ENCODE results near the gene ARHGAP33.
"Not testable (repeated sequence)": the region's sequence is repeated elsewhere in the genome, so short reads cannot be mapped to it uniquely, and the experiment has no call there.

ARHGAP33 gene

GRCh38 chr19:35828692-35829301 is 53.4 kb downstream of the ARHGAP33 start:
- Histone ChIP-seq H3K79me2 (ENCODE audit: insufficient read depth, low read depth) (no peaks in the 10 kb centered on the region), H2AFZ (ENCODE audit: low read depth) (no peak overlapping the region), H3K4me2 (no peak overlapping the region), H3K27ac (no peak overlapping the region), H3K27me3 (ENCODE audit: insufficient read depth, low read depth) (peaks cover 77% of the 10 kb centered on the region), H3K4me1 (ENCODE audit: low read depth, poor library complexity, severe bottlenecking) (no peaks in the 10 kb centered on the region), H3K4me3 (IDR thresholded peaks at IDR 0.05; ENCODE audit: insufficient read depth, low read depth, low read length) (no peak overlapping the region), H3K9ac (no peak overlapping the region), H3K36me3 (ENCODE audit: insufficient read depth) (no peaks in the 10 kb centered on the region), H4K20me1 (ENCODE audit: insufficient read depth) (no peaks in the 10 kb centered on the region)
- no peak for TF ChIP-seq CTCF (conservative IDR thresholded peaks at IDR 0.05; ENCODE audit: low read depth, low read length)

GRCh38 chr19:35830986-35831385 is 55.6 kb downstream of the ARHGAP33 start:
- Histone ChIP-seq H3K4me2 (no peak overlapping the region), H3K79me2 (ENCODE audit: insufficient read depth, low read depth) (no peaks in the 10 kb centered on the region), H3K4me3 (IDR thresholded peaks at IDR 0.05; ENCODE audit: insufficient read depth, low read depth, low read length) (no peak overlapping the region), H4K20me1 (ENCODE audit: insufficient read depth) (no peaks in the 10 kb centered on the region), H3K4me1 (ENCODE audit: low read depth, poor library complexity, severe bottlenecking) (no peaks in the 10 kb centered on the region), H2AFZ (ENCODE audit: low read depth) (no peak overlapping the region), H3K27ac (no peak overlapping the region), H3K27me3 (ENCODE audit: insufficient read depth, low read depth) (peaks cover 83% of the 10 kb centered on the region), H3K36me3 (ENCODE audit: insufficient read depth) (no peaks in the 10 kb centered on the region), H3K9ac (no peak overlapping the region)
- no peak for TF ChIP-seq CTCF (conservative IDR thresholded peaks at IDR 0.05; ENCODE audit: low read depth, low read length)

GRCh38 chr19:35832054-35832453 is 56.7 kb downstream of the ARHGAP33 start:
- no peak overlapping the region for H3K9ac ChIP-seq
- no peak for TF ChIP-seq CTCF (conservative IDR thresholded peaks at IDR 0.05; ENCODE audit: low read depth, low read length)
- H3K27me3 ChIP-seq (ENCODE audit: insufficient read depth, low read depth) = peaks cover 76% of the 10 kb centered on the region
- H4K20me1 ChIP-seq (ENCODE audit: insufficient read depth) = no peaks in the 10 kb centered on the region
- no peak overlapping the region for H3K4me3 ChIP-seq (IDR thresholded peaks at IDR 0.05; ENCODE audit: insufficient read depth, low read depth, low read length)
- H3K36me3 ChIP-seq (ENCODE audit: insufficient read depth) = no peaks in the 10 kb centered on the region
- H3K4me2 ChIP-seq = no peak overlapping the region
- H3K27ac ChIP-seq = no peak overlapping the region
- no peaks in the 10 kb centered on the region for H3K4me1 ChIP-seq (ENCODE audit: low read depth, poor library complexity, severe bottlenecking)
- H2AFZ ChIP-seq (ENCODE audit: low read depth) = no peak overlapping the region
- no peaks in the 10 kb centered on the region for H3K79me2 ChIP-seq (ENCODE audit: insufficient read depth, low read depth)

GRCh38 chr19:35833972-35834371 is 58.6 kb downstream of the ARHGAP33 start:
- no peak overlapping the region for H3K9ac ChIP-seq
- no peak for TF ChIP-seq CTCF (conservative IDR thresholded peaks at IDR 0.05; ENCODE audit: low read depth, low read length)
- H3K4me1 ChIP-seq (ENCODE audit: low read depth, poor library complexity, severe bottlenecking) = no peaks in the 10 kb centered on the region

GRCh38 chr19:35836096-35836495 is 60.7 kb downstream of the ARHGAP33 start:
- H3K79me2 ChIP-seq (ENCODE audit: insufficient read depth, low read depth); H3K4me1 ChIP-seq (ENCODE audit: low read depth, poor library complexity, severe bottlenecking); H3K4me2 ChIP-seq; H4K20me1 ChIP-seq (ENCODE audit: insufficient read depth); H3K9ac ChIP-seq; H3K27ac ChIP-seq; H3K36me3 ChIP-seq (ENCODE audit: insufficient read depth); H3K4me3 ChIP-seq (IDR thresholded peaks at IDR 0.05; ENCODE audit: insufficient read depth, low read depth, low read length); H2AFZ ChIP-seq (ENCODE audit: low read depth): not testable (repeated sequence)
- peaks cover 57% of the 10 kb centered on the region; the same call in 1 of the 2 replicates for H3K27me3 ChIP-seq (ENCODE audit: insufficient read depth, low read depth)

More at GRCh38 chr19:35833972-35834371, 58.6 kb downstream of the ARHGAP33 start:
- Histone ChIP-seq H3K4me3 (IDR thresholded peaks at IDR 0.05; ENCODE audit: insufficient read depth, low read depth, low read length) (no peak overlapping the region), H3K79me2 (ENCODE audit: insufficient read depth, low read depth) (no peaks in the 10 kb centered on the region), H3K36me3 (ENCODE audit: insufficient read depth) (no peaks in the 10 kb centered on the region), H4K20me1 (ENCODE audit: insufficient read depth) (no peaks in the 10 kb centered on the region), H2AFZ (ENCODE audit: low read depth) (no peak overlapping the region), H3K27me3 (ENCODE audit: insufficient read depth, low read depth) (peaks cover 65% of the 10 kb centered on the region), H3K27ac (no peak overlapping the region), H3K4me2 (no peak overlapping the region)

All from KMS-11 (cell line).